GM23338 (cell line): ENCODE measurements around the gene BAHCC1.

Source experiments
- CREB1 ChIP-seq: fragments of 250-450 bp; sonication (Bioruptor Pico); IDR thresholded peaks from 2 replicates; pipeline ENCODE4 v1.5.0; 2020; ENCODE audit warnings: low read depth, mild to moderate bottlenecking, moderate library complexity
- EZH2 ChIP-seq: fragments of 200-600 bp; sonication (generic); IDR thresholded peaks from one replicate; pipeline ENCODE4 v1.8.0; 2017; ENCODE audit warnings: antibody characterized with exemption, mild to moderate bottlenecking, low read depth; ENCODE audit not compliant: unreplicated experiment
- EZH2phosphoT487 ChIP-seq: fragments of 200-600 bp; sonication (generic); IDR thresholded peaks from one replicate; pipeline ENCODE4 v1.8.1; 2018; ENCODE audit warnings: antibody characterized with exemption; ENCODE audit not compliant: unreplicated experiment
- JUNB ChIP-seq: IDR thresholded peaks from one replicate; pipeline ENCODE4 v1.6.1; 2016; ENCODE audit warnings: antibody characterized with exemption; ENCODE audit not compliant: unreplicated experiment
- NANOG ChIP-seq: IDR thresholded peaks from 2 replicates; pipeline ENCODE4 v1.6.1; 2016; ENCODE audit warnings: antibody characterized with exemption, borderline replicate concordance
- POLR2AphosphoS5 ChIP-seq: IDR thresholded peaks from 2 replicates; pipeline ENCODE4 v1.6.1; 2016; ENCODE audit warnings: antibody characterized with exemption, low read depth
- ZNF114 ChIP-seq: fragments of 250-450 bp; sonication (Bioruptor Pico); IDR thresholded peaks from 2 replicates; pipeline ENCODE4 v1.5.0; 2020; ENCODE audit warnings: mild to moderate bottlenecking, moderate library complexity
- TF ChIP-seq, protein P1 (sequence below): IDR thresholded peaks from one replicate; pipeline ENCODE4 v1.6.1; 2018; ENCODE audit warnings: antibody characterized with exemption; ENCODE audit not compliant: unreplicated experiment
- TF ChIP-seq, protein P2 (sequence below), 2 experiments: fragments of 200-600 bp in 1 of 2; sonication (generic) in 1 of 2; conservative IDR thresholded peaks; 2 replicates each; pipeline versions ENCODE4 v1.5.1 to v1.6.1; 2016 to 2017; ENCODE audit warnings: antibody characterized with exemption in 2 of 2, low read depth in 2 of 2, mild to moderate bottlenecking in 2 of 2, moderate library complexity in 1 of 2
- TF ChIP-seq, protein P3 (sequence below): IDR thresholded peaks from 2 replicates; pipeline ENCODE4 v1.6.1; 2016; ENCODE audit warnings: antibody characterized with exemption

DNA sequence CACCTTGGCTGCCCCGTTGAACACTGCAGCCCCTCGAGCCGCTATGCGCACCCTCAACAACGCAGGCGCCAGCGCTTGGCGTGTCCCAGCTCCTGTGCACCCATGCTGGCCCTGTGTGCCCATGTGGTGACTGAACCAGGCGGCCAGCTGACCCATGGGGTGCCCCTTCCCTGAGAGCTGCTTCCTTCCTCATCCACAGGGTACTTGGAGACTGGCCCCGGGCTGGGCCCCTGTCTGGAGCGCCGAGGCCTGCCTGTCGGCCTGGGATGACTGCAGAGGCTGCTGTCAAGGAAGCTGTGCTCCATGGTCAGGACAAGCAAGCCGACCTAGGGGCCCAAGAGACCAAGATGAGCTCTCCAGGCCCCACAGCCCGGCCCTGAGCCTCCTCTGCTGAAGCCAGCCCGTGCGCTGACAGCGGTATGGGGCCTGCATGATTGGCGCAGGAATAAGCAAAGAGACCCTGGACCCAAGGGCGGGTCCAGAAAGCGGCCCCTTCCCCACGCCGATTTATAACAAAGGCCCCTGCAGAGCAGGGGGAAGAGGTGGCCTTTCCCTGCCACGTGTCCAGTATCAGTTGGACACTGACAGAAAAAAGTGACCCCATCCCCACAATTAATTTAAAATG, 21.6 kb upstream of the BAHCC1 start:
- TF ChIP-seq, protein P1, sequence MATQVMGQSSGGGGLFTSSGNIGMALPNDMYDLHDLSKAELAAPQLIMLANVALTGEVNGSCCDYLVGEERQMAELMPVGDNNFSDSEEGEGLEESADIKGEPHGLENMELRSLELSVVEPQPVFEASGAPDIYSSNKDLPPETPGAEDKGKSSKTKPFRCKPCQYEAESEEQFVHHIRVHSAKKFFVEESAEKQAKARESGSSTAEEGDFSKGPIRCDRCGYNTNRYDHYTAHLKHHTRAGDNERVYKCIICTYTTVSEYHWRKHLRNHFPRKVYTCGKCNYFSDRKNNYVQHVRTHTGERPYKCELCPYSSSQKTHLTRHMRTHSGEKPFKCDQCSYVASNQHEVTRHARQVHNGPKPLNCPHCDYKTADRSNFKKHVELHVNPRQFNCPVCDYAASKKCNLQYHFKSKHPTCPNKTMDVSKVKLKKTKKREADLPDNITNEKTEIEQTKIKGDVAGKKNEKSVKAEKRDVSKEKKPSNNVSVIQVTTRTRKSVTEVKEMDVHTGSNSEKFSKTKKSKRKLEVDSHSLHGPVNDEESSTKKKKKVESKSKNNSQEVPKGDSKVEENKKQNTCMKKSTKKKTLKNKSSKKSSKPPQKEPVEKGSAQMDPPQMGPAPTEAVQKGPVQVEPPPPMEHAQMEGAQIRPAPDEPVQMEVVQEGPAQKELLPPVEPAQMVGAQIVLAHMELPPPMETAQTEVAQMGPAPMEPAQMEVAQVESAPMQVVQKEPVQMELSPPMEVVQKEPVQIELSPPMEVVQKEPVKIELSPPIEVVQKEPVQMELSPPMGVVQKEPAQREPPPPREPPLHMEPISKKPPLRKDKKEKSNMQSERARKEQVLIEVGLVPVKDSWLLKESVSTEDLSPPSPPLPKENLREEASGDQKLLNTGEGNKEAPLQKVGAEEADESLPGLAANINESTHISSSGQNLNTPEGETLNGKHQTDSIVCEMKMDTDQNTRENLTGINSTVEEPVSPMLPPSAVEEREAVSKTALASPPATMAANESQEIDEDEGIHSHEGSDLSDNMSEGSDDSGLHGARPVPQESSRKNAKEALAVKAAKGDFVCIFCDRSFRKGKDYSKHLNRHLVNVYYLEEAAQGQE = no peak
- TF ChIP-seq POLR2AphosphoS5 (no peak), EZH2phosphoT487 (no peak), EZH2 (no peak), CREB1 (CRISPR knock-in tag) (no peak), JUNB (no peak), NANOG (no peak), ZNF114 (CRISPR knock-in tag) (no peak)
- TF ChIP-seq, protein P2, sequence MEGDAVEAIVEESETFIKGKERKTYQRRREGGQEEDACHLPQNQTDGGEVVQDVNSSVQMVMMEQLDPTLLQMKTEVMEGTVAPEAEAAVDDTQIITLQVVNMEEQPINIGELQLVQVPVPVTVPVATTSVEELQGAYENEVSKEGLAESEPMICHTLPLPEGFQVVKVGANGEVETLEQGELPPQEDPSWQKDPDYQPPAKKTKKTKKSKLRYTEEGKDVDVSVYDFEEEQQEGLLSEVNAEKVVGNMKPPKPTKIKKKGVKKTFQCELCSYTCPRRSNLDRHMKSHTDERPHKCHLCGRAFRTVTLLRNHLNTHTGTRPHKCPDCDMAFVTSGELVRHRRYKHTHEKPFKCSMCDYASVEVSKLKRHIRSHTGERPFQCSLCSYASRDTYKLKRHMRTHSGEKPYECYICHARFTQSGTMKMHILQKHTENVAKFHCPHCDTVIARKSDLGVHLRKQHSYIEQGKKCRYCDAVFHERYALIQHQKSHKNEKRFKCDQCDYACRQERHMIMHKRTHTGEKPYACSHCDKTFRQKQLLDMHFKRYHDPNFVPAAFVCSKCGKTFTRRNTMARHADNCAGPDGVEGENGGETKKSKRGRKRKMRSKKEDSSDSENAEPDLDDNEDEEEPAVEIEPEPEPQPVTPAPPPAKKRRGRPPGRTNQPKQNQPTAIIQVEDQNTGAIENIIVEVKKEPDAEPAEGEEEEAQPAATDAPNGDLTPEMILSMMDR (conservative IDR thresholded peaks at IDR 0.05; ENCODE audit: low read depth in 2 of 2) = no peak
- TF ChIP-seq, protein P3, sequence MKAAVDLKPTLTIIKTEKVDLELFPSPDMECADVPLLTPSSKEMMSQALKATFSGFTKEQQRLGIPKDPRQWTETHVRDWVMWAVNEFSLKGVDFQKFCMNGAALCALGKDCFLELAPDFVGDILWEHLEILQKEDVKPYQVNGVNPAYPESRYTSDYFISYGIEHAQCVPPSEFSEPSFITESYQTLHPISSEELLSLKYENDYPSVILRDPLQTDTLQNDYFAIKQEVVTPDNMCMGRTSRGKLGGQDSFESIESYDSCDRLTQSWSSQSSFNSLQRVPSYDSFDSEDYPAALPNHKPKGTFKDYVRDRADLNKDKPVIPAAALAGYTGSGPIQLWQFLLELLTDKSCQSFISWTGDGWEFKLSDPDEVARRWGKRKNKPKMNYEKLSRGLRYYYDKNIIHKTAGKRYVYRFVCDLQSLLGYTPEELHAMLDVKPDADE = no peak
